Measurements from ENCODE around the gene DMRTC2.

DNA sequence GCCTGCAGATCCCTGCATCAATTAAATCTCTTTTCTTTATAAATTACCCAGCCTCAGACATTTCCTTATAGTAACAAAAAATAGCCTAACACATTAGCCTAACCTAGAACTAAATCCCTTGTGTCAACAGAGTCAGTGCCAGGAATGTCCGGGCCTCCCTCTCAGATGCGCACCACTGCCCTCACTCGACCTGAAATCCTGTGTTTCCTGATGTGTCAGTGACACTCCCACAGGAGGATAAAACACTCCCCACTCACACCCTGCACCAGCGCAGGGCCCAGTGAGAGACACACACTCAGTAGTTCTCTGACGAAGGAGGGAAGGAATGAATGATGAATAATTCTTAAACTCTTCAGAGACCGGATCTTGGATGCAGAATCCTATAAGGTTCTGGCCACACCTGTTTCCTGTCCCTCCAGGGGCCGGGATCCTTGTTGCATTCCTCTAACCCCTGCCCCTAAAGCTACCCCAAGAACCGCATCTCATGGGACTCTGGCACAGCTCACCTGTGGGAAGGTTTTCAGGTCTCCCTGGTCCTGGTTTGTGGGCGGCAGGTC lies 45.3 kb upstream of the DMRTC2 start:
- TF ChIP-seq POLR2A (IDR thresholded peaks at IDR 0.05; ENCODE audit: borderline replicate concordance, extremely low read depth, insufficient read depth, insufficient read length) (no peak), EZH2 (IDR thresholded peaks at IDR 0.05) (no peak), POLR2AphosphoS5 (IDR thresholded peaks at IDR 0.05; ENCODE audit: low read depth, low read length) (no peak)

Measured in HCT116 (cell line).